CD4-positive, alpha-beta T cell treated with Interleukin-2 at 100 ng/mL for 4 hours (primary cell): ENCODE data around the gene TAF8.
A peak's percentile ranks its signal among the peaks of the same experiment; 100 is the strongest.

Experiments
- DNase-seq: peaks from one replicate; pipeline ENCODE4 v3.0.0-alpha.2; 2020; ENCODE audit warnings: low spot score

Gene TAF8

DNA sequence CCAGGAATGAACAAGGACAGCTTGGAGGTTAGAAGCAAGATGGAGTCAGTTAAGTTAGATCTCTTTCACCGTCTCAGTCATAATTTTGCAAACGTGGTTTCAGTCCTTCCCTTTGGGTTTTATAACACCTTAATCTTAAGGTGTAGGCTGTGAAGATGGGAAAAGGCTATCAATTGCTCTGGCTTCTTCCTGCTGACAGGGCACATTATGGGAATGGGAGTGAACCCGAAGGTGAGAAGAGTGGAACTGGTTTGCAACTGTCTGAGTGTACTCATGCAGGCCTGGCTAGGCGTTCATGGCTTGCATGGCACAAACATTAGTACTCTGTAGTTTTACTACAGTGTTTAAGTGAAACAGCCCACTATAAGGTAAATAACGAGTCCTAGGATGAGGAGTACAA, 9.4 kb downstream of the TAF8 start:
- DNase-seq: no peak

DNA sequence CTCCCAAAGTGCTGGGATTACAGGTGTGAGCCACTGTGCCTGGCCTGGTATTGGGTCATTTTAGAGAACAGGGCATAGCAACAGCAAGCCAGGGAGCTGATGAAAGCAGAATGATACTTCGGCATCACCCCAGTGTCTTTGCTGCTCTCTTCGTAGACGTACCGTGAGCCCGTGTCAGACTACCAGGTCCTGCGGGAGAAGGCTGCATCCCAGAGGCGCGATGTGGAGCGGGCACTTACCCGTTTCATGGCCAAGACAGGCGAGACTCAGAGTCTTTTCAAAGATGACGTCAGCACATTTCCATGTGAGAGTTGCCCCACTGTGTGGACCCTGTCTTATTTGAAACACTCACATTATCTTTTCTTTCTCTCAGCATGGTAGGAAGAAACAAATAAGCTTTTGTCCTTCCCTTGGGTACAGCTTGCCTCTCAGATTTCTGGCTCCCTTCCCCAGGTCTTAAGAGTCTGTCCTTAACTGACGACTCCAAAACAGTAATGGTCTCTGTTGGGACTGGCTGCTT, 15.9 kb downstream of the TAF8 start:
- no peak for DNase-seq

DNA sequence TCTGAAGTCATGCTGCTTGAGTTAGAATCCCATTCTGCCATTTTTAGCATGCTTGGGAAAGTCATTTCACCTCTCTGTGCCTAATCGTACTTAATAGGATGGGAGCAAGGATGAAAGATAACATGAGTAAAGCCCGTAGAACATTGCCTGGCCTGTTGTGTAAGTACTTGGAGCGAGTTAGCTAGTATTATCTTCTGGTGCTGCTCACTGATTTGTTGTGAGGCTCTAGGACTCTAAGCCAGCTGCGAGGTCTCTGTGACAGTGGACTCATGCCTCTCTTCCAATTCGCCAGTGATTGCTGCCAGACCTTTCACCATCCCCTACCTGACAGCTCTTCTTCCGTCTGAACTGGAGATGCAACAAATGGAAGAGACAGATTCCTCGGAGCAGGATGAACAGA, 17.8 kb downstream of the TAF8 start:
- no peak for DNase-seq

DNA sequence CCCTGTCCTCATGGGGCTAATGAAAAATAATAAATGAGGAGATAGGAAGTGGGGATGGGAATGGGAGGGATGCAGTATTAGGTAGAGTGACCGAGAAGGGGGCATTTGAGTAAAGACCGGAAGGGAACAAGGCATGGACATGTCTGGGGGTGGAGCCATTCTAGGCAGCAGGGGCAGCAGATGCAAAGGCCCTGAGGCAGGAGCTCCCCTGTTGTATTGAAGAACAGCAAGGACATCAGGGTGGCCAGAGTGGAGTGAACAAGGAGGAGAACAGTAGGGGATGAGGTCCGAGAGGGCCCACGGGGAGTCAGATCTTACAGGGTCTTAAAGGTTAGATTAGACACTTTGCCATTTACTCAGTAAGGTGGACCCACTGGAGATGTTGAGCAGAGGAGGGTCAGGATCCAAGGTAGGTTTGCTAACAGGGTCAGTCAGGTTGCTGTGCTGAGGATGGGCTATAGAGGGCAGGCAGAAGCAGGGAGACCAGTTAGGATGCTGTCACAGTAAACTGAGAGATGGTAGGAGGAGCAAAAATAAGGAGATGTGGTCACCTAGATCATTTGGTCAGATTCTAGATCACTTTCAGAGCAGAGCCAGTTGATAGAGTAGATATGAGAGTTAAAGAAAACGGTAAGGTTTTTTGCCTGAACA, 18.7 kb downstream of the TAF8 start:
- DNase-seq: no peak

DNA sequence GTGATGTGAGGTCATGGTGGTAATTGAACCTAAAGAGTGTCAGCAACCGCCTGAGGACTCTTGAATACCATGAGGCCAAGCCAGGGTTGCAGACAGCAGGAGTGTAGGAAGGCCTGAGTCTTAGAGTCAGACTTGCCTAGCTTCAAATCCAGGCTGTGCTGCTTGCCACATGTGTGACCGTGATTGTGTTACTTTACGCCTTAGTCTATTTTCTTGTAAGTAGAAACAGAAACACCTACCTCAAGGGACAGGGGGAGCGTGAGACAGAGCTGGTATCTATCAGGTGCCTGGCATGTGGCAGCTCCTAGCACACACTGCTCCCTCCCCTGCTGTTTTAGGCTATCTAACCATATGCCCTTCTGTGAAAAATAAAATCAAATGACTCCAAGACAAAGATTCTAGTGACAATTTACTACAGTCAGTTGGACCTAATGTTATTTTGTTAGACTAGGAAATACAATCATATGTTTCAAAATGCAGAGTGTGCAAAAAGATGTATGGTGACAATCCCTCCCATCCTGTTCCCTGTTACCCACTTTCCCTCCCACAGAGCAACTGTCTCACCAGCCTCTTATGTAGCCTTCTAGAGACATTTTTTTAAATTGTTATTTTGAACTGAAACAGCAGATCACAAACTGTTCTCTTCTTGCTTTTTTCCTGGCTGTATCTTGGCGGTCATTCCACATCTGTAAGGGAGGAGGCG, 21.7 kb downstream of the TAF8 start:
- DNase-seq: no peak

DNA sequence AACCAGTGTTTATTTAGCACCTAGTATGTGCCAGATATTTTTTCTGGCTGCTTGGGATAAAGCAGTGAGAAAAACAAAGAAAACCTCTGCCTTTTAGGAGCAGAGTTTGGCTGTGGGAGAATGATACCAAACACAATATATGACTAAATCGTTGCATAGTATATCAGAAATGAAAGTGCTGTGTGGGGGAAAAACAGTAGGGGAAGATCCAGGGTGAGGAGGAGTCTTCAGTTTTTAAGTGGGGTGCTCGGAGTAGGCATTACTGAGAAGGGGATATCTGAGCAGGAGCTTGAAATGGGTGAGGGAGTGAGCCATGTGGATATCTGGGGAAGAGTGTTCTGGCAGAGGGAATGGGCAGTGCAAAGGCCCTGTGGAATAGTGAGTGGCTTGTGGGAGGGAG, 23.0 kb downstream of the TAF8 start:
- DNase-seq: no peak

DNA sequence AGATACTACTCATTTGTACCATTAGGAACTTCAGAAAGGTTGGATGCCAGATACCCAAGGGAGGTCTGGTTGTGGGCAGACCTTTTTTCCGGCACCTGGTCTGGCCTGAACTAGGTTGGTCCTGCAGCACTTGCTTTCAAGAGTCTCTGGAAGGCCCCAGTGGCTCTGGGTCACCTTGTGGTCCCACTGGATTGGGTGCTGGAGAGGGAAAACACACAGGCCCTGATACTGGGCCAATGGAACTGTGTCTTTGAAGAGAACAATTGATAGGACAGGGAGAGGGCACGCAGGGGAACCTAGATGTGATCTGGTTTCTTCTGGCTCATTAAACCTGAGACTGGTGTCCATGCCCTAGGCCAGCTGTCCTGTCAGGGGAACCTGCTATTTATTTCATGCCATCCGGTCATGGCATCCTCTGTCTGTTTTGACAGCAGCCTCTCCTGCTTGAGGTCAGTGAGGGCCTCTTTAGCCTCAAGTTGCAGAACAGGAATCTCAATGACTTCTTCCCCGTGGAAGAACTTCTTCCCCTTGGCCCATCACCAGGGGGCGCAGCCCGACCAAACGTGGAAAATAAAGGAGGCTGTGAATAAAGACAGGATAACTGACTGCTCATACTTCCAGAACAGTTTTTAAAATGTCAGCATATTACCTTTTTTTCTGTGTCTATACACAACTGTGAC, 25.0 kb downstream of the TAF8 start:
- DNase-seq: peak; percentile 46

DNA sequence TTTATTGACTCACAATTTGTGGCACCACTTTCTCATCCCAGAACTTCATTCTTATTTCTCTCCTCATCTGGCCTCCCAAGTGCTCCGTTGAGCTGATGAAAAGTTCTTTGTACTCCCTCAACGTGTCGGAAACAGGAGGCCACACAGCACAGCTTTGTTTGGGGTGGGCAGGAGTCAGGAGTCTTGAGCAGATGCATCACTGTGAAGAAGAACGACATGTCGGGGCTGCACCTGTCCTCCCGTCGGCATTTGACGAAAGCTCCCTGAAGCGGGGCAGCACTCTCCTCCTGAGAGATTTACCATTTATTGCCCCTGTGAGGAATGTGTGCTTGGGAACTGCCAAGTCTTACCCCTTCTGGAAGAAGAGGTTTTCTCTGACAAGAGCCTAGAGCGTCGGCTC, 28.1 kb downstream of the TAF8 start:
- no peak for DNase-seq

DNA sequence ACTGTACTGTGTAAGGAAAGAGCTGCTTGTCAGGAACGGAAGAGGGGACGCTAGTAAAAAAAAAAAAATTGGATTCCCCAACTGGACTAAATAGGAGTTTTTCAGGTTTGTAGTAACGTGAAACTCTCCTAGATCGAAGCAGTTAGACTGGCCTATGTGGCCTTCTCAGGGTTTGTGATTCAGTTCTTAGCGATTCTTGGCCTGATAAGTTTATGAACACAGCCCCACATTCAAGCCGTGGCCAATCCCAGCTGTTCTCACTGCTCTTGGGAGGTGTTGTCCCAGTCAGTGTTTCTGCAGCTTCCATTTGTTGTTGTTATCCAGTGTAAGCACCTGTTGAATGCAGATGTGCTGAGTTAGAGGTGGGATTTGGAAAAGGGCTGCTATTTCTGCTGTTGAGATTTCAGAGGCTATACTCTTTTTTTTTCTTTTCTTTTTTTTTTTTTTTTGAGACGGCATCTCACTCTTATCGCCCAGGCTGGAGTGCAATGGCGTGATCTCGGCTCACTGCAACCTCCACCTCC, 29.7 kb downstream of the TAF8 start:
- no peak for DNase-seq

DNA sequence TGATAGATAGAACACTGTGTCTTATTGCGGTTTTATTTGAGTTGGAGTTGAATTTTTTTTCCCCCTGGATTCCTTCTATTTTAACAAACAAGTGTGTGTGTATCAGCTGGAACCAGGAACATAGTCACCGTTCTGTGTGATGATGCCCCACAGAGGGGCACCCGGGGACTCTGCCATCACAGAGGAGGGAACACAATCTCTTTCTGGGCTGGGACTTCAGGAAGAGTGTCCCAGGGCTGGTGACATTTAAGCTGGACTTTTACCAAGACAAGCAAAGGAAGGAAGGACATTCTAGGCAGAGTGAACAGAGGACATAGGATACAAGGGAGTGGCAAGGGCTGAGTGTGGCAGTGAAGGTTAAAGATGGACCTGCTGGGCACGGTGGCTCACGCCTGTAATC, 33.2 kb downstream of the TAF8 start:
- no peak for DNase-seq

DNA sequence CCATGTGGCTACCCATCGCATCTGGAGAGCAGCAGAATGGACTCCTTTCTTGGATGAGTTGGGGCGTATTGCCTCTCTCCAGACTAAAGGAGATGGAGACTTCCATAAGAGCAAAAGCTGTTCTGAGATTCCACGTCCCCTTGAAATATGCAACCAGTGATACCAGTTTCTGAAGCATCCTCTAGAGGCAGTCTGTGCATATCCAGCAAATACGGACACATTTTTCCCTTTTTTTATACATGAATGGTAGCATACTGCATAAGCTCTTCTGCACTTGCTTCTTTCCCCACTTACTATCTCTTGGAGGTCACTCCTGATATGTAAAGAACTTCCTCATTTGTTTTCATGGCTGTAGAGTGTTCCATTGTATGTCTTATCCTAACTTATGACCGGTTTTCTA, 34.6 kb downstream of the TAF8 start:
- no peak for DNase-seq

DNA sequence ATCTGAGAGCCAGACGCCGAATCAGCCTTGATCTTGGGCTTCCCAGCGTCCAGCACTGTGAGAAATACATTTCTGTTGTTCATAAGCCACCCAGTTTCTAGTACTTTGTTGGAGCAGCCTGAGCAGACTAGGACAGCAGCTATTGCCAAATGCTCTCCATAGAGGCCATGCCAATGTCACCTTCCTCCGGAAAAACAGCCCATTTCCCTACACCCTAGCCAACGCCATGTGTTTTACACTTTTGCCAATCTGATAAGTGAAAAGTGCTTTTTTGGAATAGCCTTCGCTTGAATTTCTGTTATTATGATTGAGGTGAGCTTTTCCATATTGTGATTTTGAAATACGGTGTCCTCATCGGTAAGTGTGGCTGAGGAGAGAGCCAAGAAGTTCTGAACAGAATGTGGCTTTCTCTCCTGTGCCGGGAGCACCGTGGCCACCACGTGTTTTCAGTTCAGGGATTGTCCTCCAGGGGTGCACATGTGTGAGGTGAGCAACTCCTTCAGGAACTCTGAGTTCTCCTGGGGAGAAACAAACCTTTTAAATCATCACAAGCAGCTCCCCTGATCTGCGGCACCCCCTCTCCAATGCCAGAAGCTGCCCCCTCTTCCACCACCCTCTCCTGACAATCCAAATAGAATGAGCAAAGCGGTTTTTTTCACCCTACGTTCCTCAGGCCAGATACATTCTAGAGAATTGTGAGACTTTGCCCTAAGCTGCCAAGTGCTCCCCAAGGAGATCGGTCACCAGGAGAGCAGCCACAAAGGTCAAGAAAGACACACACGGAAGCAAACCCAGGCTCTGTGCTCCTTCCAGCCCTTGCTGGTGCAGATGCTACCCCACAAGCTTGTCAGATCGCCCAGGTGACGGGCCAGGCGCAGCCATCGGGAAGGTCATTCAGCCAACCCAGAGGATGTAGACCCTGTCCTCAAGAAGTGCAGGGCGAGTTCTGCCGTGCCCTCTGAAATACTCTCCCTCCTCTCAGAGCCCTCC, 36.0 kb downstream of the TAF8 start:
- DNase-seq: no peak

DNA sequence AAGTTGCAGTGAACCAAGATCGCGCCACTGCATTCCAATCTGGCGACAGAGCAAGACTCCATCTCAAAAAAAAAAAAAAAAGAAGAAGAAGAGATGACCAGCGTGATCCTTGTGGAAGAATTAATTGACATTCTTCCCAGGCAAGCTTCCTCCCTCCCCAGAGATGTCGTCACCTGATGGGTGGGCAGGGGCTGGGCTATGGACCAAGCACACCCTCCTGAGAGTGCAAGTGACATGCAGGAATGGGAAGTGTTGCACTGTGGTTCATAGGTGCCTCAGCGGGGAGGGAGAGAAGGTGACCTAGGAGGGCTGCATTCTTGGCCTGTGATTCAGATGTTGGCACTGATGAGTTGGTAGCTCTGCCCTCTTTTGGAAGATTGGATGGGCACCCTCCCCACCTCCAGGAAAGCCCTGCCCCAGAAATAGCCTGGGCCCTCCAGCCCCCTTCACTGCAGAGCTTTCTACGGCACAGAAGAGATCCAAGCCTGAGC, 37.8 kb downstream of the TAF8 start:
- no peak for DNase-seq

DNA sequence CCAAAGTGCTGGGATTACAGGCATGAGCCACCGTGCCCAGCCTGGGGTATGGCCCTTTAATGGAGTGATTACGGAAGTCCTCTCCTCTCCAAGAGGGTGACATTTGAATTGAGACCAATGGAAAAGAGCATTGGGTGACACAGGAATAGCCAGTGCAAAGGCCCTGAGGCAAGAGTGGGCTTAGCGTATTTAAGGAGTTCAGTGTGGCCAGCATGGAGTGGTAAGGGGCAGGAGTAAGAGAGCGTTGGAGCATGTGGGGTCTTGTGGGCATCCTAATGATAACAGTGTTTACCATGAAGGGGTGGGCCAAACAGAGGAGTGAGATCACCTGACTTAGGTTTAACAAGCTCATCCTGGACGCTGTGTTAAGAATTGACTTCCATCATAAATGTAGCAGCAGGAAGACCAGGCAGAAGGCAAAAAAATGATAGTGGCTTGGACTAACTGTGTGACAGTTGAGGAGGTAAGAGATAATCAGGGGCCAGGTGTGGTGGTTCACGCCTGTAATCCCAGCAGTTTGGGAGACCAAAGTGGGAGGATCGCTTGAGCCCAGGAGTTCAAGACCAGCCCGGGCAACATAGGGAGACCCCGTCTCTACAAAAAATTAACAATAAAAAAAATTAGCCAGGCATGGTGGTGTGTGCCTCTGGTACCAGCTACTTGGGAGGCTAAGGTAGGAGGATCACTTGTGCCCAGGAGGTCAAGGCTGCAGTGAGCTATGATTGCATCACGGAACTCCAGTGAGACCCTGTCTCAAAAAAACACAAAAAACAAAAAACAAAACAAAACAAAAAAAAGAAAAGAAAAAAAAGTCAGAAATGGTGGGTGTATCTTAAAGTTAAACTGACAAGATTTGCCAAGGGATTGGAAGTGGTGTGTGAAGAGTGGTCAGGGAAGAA, 40.7 kb downstream of the TAF8 start:
- no peak for DNase-seq

DNA sequence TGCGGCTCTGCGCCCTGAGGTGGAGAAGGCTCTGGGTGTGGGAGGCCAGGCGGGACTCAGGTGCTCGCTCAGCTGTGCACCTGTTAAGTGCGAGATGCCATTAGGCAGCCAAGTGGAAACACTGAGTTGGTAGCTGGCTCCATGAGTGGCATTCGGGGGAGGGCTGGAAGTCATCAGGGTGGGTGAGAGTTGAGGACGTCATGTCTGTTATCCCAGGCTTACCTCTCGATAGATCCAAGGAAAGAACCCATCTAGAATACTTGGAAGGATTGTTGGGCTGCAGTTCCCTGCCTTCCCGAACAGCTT, 41.3 kb downstream of the TAF8 start:
- no peak for DNase-seq

DNA sequence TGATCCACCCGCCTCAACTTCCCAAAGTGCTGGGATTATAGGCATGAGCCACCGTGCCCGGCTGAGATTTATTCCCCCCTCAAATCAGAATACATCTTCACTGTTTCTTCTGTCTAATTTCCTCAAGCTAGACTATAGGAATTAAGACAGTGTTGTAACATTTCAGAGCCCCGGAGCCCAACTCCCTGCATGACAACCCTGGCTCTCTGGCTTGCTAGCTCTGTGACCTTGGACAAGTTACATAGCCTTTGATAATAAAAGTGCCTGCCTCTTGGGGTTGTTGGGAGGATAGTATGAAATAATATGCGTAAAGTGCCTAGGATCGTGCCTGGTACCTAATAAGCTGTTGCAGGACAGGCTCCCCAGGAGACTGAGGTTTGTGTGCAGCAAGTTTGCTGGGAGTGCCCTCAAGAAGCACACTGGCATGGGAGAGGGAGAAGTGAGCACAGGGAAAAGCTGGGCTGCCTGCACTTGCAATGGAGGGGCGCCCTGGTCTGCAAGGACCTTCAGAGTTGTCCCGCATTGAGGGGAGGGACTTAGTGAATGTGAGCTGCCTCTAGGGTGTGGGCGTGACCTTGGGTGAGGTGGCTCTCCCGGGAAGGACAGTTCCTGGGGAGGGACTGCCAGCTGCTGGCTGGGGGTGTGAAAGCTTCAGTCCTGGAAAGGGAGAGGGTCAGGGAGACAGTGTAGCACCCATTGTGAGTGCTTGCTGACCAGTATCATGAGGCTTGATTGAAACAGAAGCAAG, 43.4 kb downstream of the TAF8 start:
- no peak for DNase-seq

DNA sequence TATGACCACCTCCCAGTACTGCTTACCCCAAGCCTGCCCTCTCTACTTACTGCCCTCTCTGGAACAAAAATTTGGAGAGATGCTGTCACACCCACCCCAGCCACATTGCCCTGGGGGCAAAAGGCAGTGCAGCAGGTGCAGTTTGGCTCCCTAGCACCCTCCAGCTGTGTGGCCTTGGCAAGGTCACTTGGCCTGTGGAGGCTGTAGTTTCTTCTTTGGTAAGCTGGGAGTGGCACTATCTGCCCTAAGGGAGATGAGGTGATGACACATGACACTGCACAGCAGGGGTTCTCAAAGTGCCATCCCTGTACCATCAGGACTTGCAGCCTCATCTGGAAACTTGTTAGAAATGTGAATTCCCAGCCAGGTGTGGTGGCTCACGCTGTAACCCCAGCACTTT, 44.8 kb downstream of the TAF8 start:
- DNase-seq: no peak

DNA sequence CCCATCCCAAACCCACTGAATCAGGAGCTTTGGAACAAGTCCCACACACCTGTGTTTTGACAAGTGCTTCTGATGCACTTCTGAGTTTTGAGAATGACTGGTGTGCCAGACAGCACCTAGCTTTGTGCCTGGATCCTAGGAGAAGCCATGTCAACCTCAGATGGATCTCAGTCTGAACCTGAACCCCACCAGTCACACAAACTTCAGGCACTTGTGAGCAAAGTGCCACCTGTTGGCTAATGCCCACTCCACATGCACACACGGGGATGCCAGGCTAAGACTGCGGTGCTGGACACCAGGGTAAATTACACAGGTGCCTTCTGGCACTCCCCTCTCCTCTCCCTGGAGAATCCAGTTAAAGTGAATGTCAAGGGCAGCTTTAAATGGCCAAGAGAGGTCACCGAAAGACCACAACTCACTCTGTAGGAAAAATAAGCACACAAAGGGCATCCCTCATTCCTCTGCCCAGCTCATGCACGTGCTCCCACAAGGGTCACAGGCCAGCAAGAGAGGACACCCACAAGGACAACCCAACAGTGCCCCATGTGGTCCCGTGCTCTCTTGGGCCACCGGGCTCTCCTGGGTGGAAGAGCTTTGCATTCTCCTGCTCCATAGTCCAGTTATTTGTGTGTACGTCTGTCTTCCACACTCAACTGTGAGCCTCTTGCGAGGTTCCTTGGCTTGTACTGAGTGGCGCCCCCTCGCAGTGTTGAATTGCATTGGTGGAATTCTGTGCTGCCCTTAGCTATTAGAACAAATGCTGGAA, 45.6 kb downstream of the TAF8 start:
- no peak for DNase-seq

DNA sequence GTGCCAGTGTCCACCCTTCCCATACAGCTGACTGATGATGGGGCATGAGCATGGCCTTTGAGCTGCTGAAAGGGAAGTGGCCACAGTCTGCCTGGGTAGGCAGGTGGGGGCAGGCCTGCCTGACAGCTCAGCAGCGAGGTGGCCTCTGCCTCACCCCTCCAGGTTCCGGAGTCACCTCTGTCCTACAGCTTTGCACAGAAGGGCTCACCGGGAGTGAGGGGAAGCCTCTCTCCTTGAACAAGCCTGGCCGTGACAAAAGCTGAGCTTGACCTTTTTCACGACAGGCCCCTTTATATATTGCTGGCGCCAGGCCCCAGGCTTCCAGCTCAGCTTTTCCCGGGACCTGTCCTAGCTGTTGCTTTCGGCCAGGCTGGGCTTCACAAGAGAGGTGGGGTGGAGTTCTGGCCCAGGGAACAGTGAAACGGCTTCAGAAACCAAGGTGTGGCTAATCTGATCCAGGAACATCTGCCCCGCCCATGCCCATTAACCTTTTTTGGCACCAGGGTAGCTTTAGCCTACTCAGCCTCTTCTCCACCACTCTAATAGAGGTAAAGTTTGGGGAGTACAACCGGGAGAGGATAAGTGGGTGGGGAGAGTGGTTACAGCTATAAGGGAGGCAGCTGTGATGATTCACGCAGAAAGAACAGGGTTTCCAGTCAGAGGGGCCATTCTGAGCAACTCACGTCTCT, 49.2 kb downstream of the TAF8 start:
- DNase-seq: no peak
